Suprapubic skin (tissue), 4 donors: Measurements from ENCODE around the gene TADA3. TPM values are rescaled to one million over a fixed set of nuclear protein-coding genes. Genes with fewer than 3 reads are reported as not detected.

Experiments used
- DNase-seq, 2 donors: peaks; one replicate each; pipeline ENCODE4 v3.0.0-alpha.2; 2019; ENCODE audit warnings: low spot score in 2 of 2
- H3K27ac ChIP-seq: fragments of 200-600 bp; sonication (generic); one replicate; pipeline ENCODE4 v1.5.1; 2019
- H3K27me3 ChIP-seq: fragments of 200-600 bp; sonication (generic); one replicate; pipeline ENCODE4 v1.5.1; 2019
- H3K36me3 ChIP-seq: fragments of 200-600 bp; sonication (generic); one replicate; pipeline ENCODE4 v1.5.1; 2019
- H3K4me1 ChIP-seq: fragments of 200-600 bp; sonication (generic); one replicate; pipeline ENCODE4 v1.5.1; 2019
- H3K4me3 ChIP-seq: fragments of 200-600 bp; sonication (generic); one replicate; pipeline ENCODE4 v1.5.1; 2019; ENCODE audit warnings: mild to moderate bottlenecking
- H3K9me3 ChIP-seq: fragments of 200-600 bp; sonication (generic); one replicate; pipeline ENCODE4 v1.5.1; 2019
- CTCF ChIP-seq, 2 donors: fragments of 200-600 bp in 1 of 2; fragments of 450-650 bp in 1 of 2; sonication (generic) in 1 of 2; IDR thresholded peaks; one replicate each; pipeline ENCODE4 v1.5.1; 2016 to 2019; ENCODE audit warnings: antibody characterized with exemption in 2 of 2, mild to moderate bottlenecking in 1 of 2, moderate library complexity in 1 of 2
- EP300 ChIP-seq: sonication (generic); formaldehyde crosslinking; IDR thresholded peaks from one replicate; pipeline ENCODE4 v1.6.1; 2017; ENCODE audit warnings: antibody characterized with exemption
- POLR2A ChIP-seq, 2 donors: fragments of 450-650 bp; IDR thresholded peaks; one replicate each; pipeline ENCODE4 v1.6.1; 2017; ENCODE audit warnings: antibody characterized with exemption in 2 of 2, mild to moderate bottlenecking in 2 of 2, moderate library complexity in 2 of 2
- POLR2AphosphoS5 ChIP-seq, 3 donors: sonication (generic); formaldehyde crosslinking; IDR thresholded peaks; one replicate each; pipeline ENCODE4 v1.6.1; 2017; ENCODE audit warnings: antibody characterized with exemption in 3 of 3
- WGBS: methylation state at CpG from one replicate; pipeline ENCODE4 v1.1.5; 2018; 5-methylcytosine and 5-hydroxymethylcytosine counted together
- total RNA-seq, 4 donors: library from RNA; depleted of rRNA; stranded (reverse); fragments of >200 nt; gene quantifications; one replicate each; pipeline ENCODE4 v1.1.0, GENCODE V29; 2016

The TADA3 gene
- total RNA-seq, 4 donors from 2014 or later, result 27.6 to 45.0 (median 38.8) TPM

DNA sequence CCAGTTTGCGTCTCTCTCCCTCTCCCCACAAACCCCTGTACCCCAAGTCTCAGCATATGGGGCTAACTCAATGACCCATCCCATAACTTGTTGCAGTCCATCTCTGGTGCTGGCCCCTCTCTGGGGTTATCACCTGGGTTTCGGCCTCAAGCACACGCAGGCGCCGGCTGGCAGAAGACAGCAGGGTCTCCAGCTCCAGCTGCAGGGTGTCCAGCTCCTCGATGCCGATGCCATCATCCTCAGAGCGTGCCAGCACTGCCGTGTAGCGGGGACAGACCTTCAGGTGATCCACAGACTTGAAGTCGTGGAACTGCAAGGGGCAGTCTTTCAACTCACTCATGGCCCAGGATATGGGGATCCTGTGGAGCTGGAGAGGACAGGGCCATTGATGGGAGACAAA lies 1.1 kb downstream of the TADA3 start:
- H3K27me3 ChIP-seq, result no peaks in the 10 kb centered on the region
- H3K4me3 ChIP-seq, result no peak overlapping the region
- no peaks in the 10 kb centered on the region for H3K9me3 ChIP-seq
- H3K27ac ChIP-seq, result no peak overlapping the region
- H3K4me1 ChIP-seq, result peaks cover 28% of the 10 kb centered on the region
- TF ChIP-seq POLR2A (IDR thresholded peaks at IDR 0.05) (no peak), CTCF (IDR thresholded peaks at IDR 0.05) (no peak), POLR2AphosphoS5 (IDR thresholded peaks at IDR 0.05) (no peak), EP300 (no peak)
- peaks cover 38% of the 10 kb centered on the region for H3K36me3 ChIP-seq
- whole genome bisulfite sequencing, result 86% methylated on average over 11 of the region's 11 CpGs
- no peak for DNase-seq

- Histone ChIP-seq H3K36me3 (peaks cover 68% of the 10 kb centered on the region), H3K4me1 (peaks cover 6% of the 10 kb centered on the region), H3K27me3 (no peaks in the 10 kb centered on the region), H3K27ac (no peak overlapping the region), H3K4me3 (no peak overlapping the region), H3K9me3 (no peaks in the 10 kb centered on the region)
- no peak for DNase-seq
- WGBS, result 89% methylated on average over 6 of the region's 6 CpGs
- TF ChIP-seq POLR2A (IDR thresholded peaks at IDR 0.05) (no peak), CTCF (IDR thresholded peaks at IDR 0.05) (no peak), POLR2AphosphoS5 (IDR thresholded peaks at IDR 0.05) (no peak), EP300 (no peak)
Measured at GRCh38 chr3:9787714-9788113, 4.6 kb downstream of the TADA3 start.

- Histone ChIP-seq H3K4me3 (no peak overlapping the region), H3K36me3 (peaks cover 74% of the 10 kb centered on the region), H3K27ac (no peak overlapping the region), H3K27me3 (no peaks in the 10 kb centered on the region), H3K9me3 (no peaks in the 10 kb centered on the region), H3K4me1 (peaks cover 10% of the 10 kb centered on the region)
- TF ChIP-seq CTCF (IDR thresholded peaks at IDR 0.05) (no peak), EP300 (no peak), POLR2AphosphoS5 (IDR thresholded peaks at IDR 0.05) (no peak), POLR2A (IDR thresholded peaks at IDR 0.05) (no peak)
- DNase-seq, result no peak
- WGBS, result 93% methylated on average over 10 of the region's 13 CpGs
Measured at GRCh38 chr3:9786825-9787669, 5.2 kb downstream of the TADA3 start.

DNA sequence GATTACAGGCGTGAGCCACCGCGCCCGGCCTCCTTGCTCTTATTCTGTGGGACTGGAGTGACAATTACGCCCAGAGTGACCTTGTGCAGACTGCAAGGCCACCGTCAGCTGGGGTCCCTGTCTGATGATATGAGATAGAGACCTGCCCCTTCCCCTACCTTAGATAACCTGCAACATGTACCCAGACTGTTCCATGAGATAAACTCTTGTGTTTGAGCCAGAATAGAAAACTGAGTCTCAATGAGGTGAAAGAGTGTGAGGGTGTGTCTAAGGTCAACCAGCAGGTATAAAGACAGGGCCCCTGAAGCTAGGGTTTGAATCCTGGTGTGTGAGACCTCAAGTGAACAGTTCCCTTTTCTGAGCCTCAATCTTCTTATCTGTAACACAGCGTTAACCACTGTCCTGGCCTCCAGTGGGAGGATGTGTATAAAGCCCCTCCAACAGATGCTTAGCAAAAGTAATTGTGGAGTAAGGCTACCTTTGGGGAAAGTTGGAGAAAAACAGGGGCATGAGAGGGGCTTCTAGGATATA lies 6.0 kb downstream of the TADA3 start:
- DNase-seq, result no peak
- H3K27me3 ChIP-seq, result no peaks in the 10 kb centered on the region
- no peak overlapping the region for H3K4me3 ChIP-seq
- H3K4me1 ChIP-seq, result peaks cover 4% of the 10 kb centered on the region
- peaks cover 82% of the 10 kb centered on the region for H3K36me3 ChIP-seq
- WGBS, result 92% methylated on average over 3 of the region's 7 CpGs
- H3K27ac ChIP-seq, result no peak overlapping the region
- TF ChIP-seq POLR2AphosphoS5 (IDR thresholded peaks at IDR 0.05) (no peak), EP300 (no peak)
- no peaks in the 10 kb centered on the region for H3K9me3 ChIP-seq

- no peak for TF ChIP-seq CTCF (IDR thresholded peaks at IDR 0.05)
- TF ChIP-seq POLR2AphosphoS5 (IDR thresholded peaks at IDR 0.05), result no peak
- 82% methylated on average over 7 of the region's 7 CpGs for WGBS
- H3K27me3 ChIP-seq, result no peaks in the 10 kb centered on the region
Measured at GRCh38 chr3:9785602-9786001, 6.7 kb downstream of the TADA3 start.

More at GRCh38 chr3:9785602-9786001, 6.7 kb downstream of the TADA3 start:
- Histone ChIP-seq H3K27ac (no peak overlapping the region), H3K4me3 (no peak overlapping the region), H3K9me3 (no peaks in the 10 kb centered on the region), H3K4me1 (peaks cover 4% of the 10 kb centered on the region), H3K36me3 (peaks cover 82% of the 10 kb centered on the region)
- DNase-seq, result no peak
